Fibroblast of pulmonary artery (primary cell): ENCODE measurements around the gene OTOGL.
"Not testable (repeated sequence)": the region's sequence is repeated elsewhere in the genome, so short reads cannot be mapped to it uniquely, and the experiment has no call there.

Experiments
- DNase-seq: peaks from one replicate; pipeline ENCODE4 v3.0.0-alpha.2; 2010; ENCODE audit warnings: low read depth
- H3K4me3 ChIP-seq: replicated peaks from 2 replicates; pipeline ENCODE4 v1.5.1; 2011; ENCODE audit warnings: low read depth, mild to moderate bottlenecking, control low read depth, low read length, moderate library complexity
- TF ChIP-seq, protein P1 (sequence below): IDR thresholded peaks from 2 replicates; pipeline ENCODE4 v1.5.1; 2011; ENCODE audit warnings: mild to moderate bottlenecking, control low read depth, low read length, inconsistent platforms; ENCODE audit errors: missing control alignments

Gene OTOGL

DNA sequence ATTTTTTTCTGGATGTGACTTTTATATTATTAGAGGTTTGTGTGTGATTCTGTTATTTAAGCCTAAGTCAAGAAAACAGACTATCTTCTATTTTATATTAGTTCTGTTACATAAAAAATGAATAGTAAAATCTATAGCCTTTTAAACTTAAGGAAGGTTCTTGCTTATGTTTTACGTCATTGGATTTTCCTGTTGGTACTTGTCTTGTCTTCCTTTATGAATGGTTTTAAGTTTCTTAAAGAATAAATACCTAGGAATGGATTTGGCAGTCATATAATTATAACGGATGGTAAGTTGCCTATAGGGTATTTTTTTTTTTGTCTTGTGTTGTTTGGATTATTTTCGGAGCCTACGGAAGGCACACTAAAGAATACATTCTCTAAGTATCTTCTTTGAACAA lies 182.9 kb downstream of the OTOGL start:
- TF ChIP-seq, protein P1, sequence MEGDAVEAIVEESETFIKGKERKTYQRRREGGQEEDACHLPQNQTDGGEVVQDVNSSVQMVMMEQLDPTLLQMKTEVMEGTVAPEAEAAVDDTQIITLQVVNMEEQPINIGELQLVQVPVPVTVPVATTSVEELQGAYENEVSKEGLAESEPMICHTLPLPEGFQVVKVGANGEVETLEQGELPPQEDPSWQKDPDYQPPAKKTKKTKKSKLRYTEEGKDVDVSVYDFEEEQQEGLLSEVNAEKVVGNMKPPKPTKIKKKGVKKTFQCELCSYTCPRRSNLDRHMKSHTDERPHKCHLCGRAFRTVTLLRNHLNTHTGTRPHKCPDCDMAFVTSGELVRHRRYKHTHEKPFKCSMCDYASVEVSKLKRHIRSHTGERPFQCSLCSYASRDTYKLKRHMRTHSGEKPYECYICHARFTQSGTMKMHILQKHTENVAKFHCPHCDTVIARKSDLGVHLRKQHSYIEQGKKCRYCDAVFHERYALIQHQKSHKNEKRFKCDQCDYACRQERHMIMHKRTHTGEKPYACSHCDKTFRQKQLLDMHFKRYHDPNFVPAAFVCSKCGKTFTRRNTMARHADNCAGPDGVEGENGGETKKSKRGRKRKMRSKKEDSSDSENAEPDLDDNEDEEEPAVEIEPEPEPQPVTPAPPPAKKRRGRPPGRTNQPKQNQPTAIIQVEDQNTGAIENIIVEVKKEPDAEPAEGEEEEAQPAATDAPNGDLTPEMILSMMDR = no peak
- no peak overlapping the region for H3K4me3 ChIP-seq
- DNase-seq = no peak

DNA sequence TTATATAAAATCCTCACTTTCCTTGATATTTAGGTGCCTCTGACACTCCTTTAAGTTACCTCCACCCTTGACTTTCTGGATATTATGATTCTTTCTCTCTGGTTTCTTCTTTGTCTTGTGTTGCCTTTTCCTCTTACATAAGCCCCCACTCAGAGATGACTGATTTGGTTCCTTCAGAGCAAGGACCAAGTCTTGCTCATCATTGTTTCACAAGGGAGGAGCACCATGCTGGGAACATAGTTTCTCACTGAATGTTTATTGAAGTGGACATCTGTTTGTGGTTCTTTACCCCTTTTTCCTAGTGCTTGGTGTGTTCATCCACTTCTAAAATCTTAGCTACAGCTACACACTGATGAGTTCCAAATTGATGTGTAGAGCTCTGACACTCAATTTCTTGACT lies 183.4 kb downstream of the OTOGL start:
- TF ChIP-seq, protein P1 = no peak
- no peak for DNase-seq
- H3K4me3 ChIP-seq = no peak overlapping the region

DNA sequence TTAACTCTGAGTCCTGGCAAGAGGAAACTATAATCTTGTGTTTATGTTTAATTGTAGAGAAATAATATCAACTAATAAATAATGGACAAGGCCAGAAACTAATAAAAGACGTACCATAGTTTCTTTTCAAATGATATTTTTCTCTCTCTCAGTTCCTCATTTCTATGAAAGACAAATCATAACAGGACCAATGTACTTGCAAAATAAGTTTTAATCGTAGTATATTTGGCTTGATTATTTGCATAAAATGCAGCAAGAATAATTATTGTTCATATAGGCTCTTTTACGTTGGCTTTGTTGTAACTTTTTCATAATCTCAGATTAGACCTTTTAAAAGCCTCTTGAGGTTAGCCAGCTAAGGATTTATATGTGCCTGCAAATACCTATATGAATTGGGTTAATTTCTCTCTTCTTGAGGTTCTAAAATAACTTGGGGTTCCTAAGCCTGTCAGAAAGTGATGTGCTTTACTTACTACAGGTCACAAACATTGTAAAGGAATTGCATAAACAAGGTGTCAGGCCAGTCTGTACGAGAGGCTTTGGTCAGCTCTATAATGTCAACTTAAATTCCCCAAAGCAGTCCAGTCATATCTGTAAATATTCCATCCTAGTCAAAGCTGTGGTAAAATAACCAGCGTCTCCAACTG lies 191.9 kb downstream of the OTOGL start:
- H3K4me3 ChIP-seq = no peak overlapping the region
- TF ChIP-seq, protein P1 = no peak
- DNase-seq = no peak

DNA sequence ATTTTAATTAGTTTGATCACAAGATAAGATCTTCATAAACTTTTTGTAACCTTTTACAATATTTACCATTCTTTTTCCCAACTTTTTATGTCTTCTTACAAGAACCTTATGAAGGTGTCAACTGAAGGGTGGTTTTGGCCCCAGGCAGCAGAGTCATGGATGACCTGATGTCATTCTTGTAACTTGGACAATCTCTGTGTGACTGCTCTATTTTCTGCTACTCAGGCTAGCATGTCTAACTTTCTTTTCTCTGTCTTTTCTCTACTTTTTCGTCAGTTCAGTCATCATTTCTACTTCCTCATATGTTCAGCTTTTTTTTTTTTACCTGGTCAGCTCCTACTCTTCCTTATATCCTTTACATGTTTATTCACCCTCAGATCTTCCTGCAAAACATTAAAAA lies 194.0 kb downstream of the OTOGL start:
- no peak for DNase-seq
- TF ChIP-seq, protein P1 = no peak
- H3K4me3 ChIP-seq = no peak overlapping the region

DNA sequence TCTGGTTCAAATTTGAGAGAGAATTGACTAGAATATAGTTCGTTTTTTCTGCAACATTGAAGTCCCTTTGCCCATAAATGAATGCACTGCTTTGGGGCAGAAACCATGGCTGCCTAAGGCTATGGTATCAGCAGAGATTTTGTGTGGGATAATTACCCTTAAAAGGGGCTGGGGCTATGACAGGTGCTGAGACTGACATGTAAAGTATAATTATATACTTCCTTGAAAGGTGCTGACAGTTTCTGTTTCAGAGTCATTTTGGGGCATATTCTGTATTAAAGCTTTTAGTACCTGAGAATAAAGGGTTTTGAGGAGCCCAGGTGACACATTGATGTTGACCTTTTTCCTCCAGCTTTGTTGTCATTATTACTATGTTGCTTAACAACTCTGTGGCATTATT lies 194.4 kb downstream of the OTOGL start:
- DNase-seq = no peak
- H3K4me3 ChIP-seq = no peak overlapping the region
- TF ChIP-seq, protein P1 = no peak

DNA sequence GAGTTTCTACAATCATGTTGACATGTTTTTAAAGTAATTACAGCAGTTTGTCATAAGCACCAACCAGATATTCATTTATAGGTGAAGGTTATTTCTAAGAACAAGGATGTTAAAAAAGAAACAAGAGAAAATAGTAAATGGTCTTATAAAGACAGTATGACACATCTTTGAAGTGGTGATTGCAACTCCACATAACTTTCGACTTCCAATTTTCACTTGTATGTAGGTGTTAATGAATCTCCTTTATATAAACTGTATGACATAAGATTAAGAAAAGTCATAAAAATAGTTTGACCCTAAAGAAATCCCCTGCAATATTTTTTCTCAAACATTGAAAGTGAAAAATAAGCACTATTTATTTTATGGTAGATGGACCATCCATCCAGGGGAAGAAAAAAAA lies 199.9 kb downstream of the OTOGL start:
- DNase-seq = no peak
- no peak overlapping the region for H3K4me3 ChIP-seq
- TF ChIP-seq, protein P1 = no peak

DNA sequence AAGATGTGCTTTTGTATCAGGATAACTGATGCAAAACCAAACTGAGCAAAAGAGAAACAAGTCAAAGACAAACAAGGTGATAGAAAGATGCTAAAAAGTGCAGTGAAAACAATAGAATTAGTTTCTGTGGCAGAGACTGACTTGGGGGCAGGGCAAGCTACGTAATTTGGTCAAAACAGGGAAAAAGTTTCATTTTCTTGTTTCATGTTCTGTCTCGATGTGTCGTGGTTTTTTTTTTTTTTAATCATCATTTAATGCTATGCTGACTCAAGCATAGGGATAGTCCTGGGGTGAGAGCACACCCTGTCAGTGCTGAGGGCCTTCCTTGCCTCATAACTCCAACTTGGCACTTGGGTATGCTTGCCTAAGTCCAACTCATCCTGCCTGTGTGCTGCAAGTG lies 200.6 kb downstream of the OTOGL start:
- no peak overlapping the region for H3K4me3 ChIP-seq
- no peak for DNase-seq
- TF ChIP-seq, protein P1 = no peak

DNA sequence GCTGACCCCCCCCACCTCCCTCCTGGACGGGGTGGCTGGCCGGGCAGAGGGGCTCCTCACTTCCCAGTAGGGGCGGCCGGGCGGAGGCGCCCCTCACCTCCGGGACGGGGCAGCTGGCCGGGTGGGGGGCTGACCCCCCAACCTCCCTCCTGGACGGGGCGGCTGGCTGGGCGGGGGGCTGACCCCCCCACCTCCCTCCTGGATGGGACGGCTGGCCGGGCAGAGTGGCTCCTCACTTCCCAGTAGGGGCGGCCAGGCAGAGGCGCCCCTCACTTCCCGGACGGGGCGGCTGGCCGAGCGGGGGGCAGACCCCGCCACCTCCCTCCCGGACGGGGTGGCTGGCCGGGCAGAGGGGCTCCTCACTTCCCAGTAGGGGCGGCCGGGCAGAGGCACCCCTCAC lies 208.1 kb downstream of the OTOGL start:
- DNase-seq = not testable (repeated sequence)

More for the DNA sequence above, 208.1 kb downstream of the OTOGL start:
- not testable (repeated sequence) for H3K4me3 ChIP-seq
